Measurements from ENCODE around the gene C12orf57. TPM values are rescaled to one million over a fixed set of nuclear protein-coding genes. Genes with fewer than 3 reads are reported as not detected.

The C12orf57 gene
- total and polyA plus RNA-seq, 9 of the 15 experiments (the other 6 are each of a cell fraction or from before 2014, with no cell fraction given) = 26.7 to 191 (median 107) TPM

DNA sequence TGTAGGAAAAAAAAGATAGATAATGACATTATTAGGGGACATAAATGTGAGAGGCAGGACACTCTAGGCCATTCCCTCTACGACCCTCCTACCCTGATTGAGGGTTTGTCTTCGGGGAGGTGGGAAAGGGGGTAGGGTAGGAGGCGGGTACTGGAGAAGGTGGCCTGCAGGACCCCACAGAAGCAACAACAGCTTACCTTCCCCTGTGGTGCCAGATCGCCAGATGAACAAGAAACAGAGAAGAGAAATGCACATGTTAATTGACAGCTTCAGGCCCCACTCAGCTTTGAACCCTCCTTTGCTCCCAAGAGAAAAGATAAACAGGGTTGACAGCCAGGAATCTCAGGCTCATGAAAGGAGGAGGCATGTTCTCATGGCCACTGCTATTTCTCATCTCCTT, 21.9 kb downstream of the C12orf57 start:
- DNase-seq (ENCODE audit: extremely low read depth in 1 of 4, low spot score in 3 of 4) (no peak), FAIRE-seq (no peak), ATAC-seq (no peak)
- Histone ChIP-seq H3K4me2 (ENCODE audit: insufficient read depth, low read length) (peak overlapping the region; percentile 9; the same call in 1 of the 2 replicates), H3K36me3 (ENCODE audit: control insufficient read depth, insufficient read depth, low read length) (peaks cover 49% of the 10 kb centered on the region), H3K4me1 (replicated peaks in 1 of 2; ENCODE audit: control insufficient read depth in 2 of 2, insufficient read depth in 2 of 2, low read length in 2 of 2) (peaks cover 54 to 67% of the 10 kb centered on the region in 2 experiments), H3K27ac (ENCODE audit: extremely low read depth, low read depth, low read length) (peak overlapping the region; percentile 83), H3K79me2 (ENCODE audit: control insufficient read depth, insufficient read depth, low read length) (peaks cover 46% of the 10 kb centered on the region), H3K9me1 (ENCODE audit: control insufficient read depth, insufficient read depth, low read length) (no peaks in the 10 kb centered on the region), H3K9ac (ENCODE audit: insufficient read depth in 1 of 2, low read depth in 2 of 2, low read length in 2 of 2) (peak overlapping the region; percentile 31 to 51; a peak in 3 of 4 replicates), H2AFZ (ENCODE audit: low read depth, low read length) (no peak overlapping the region), H3K27me3 (ENCODE audit: control insufficient read depth in 2 of 2, insufficient read depth in 2 of 2, low read length in 2 of 2) (no peaks in the 10 kb centered on the region), H3K4me3 (no peak overlapping the region), H4K20me1 (replicated peaks; ENCODE audit: control insufficient read depth, insufficient read depth, low read length) (no peaks in the 10 kb centered on the region), H3K9me3 (replicated peaks; ENCODE audit: control insufficient read depth, insufficient read depth, low read depth, low read length) (no peaks in the 10 kb centered on the region)
- ChIA-PET CTCF (ENCODE audit: low intra/inter-chr PET ratio) (interaction anchor here (1.0 to 2.1 kb wide), 4 partner anchors 19 to 97 kb away, joined by 3 to 12 read pairs (median 5); partner anchors contain the start of gene C12orf57), POLR2A (interaction anchor here (0.6 to 1.6 kb wide), 5 partner anchors 21 to 139 kb away, joined by 3 to 6 read pairs (median 3); partner anchors contain the start of genes C12orf57 and RNU7-1)
- 44% methylated on average over 4 of the region's 4 CpGs for WGBS (ENCODE audit: insufficient coverage, low coverage, missing lambda C conversion rate)
- intact Hi-C loops (cut with micrococcal nuclease) (loop anchor here (1.0 to 10.0 kb wide), 2 partner anchors 21 to 219 kb away; partner anchors contain the start of genes C12orf57 and PEX5), in situ Hi-C loops (cut with MboI) (no loop called here)
- BruUV-seq (replicated peaks) = no TSS peak
- TF ChIP-seq, protein P1, sequence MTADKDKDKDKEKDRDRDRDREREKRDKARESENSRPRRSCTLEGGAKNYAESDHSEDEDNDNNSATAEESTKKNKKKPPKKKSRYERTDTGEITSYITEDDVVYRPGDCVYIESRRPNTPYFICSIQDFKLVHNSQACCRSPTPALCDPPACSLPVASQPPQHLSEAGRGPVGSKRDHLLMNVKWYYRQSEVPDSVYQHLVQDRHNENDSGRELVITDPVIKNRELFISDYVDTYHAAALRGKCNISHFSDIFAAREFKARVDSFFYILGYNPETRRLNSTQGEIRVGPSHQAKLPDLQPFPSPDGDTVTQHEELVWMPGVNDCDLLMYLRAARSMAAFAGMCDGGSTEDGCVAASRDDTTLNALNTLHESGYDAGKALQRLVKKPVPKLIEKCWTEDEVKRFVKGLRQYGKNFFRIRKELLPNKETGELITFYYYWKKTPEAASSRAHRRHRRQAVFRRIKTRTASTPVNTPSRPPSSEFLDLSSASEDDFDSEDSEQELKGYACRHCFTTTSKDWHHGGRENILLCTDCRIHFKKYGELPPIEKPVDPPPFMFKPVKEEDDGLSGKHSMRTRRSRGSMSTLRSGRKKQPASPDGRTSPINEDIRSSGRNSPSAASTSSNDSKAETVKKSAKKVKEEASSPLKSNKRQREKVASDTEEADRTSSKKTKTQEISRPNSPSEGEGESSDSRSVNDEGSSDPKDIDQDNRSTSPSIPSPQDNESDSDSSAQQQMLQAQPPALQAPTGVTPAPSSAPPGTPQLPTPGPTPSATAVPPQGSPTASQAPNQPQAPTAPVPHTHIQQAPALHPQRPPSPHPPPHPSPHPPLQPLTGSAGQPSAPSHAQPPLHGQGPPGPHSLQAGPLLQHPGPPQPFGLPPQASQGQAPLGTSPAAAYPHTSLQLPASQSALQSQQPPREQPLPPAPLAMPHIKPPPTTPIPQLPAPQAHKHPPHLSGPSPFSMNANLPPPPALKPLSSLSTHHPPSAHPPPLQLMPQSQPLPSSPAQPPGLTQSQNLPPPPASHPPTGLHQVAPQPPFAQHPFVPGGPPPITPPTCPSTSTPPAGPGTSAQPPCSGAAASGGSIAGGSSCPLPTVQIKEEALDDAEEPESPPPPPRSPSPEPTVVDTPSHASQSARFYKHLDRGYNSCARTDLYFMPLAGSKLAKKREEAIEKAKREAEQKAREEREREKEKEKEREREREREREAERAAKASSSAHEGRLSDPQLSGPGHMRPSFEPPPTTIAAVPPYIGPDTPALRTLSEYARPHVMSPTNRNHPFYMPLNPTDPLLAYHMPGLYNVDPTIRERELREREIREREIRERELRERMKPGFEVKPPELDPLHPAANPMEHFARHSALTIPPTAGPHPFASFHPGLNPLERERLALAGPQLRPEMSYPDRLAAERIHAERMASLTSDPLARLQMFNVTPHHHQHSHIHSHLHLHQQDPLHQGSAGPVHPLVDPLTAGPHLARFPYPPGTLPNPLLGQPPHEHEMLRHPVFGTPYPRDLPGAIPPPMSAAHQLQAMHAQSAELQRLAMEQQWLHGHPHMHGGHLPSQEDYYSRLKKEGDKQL (CRISPR knock-in tag; IDR thresholded peaks at IDR 0.05; ENCODE audit: borderline replicate concordance) = no peak
- TF ChIP-seq, protein P2, sequence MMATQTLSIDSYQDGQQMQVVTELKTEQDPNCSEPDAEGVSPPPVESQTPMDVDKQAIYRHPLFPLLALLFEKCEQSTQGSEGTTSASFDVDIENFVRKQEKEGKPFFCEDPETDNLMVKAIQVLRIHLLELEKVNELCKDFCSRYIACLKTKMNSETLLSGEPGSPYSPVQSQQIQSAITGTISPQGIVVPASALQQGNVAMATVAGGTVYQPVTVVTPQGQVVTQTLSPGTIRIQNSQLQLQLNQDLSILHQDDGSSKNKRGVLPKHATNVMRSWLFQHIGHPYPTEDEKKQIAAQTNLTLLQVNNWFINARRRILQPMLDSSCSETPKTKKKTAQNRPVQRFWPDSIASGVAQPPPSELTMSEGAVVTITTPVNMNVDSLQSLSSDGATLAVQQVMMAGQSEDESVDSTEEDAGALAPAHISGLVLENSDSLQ (IDR thresholded peaks at IDR 0.05) = peak; percentile 68
